Measurements from ENCODE around the gene GTPBP4. TPM values are rescaled to one million over a fixed set of nuclear protein-coding genes. Genes with fewer than 3 reads are reported as not detected.

The GTPBP4 gene
- total and polyA plus RNA-seq, 2 of the 13 experiments (the other 11 are each of a cell fraction or from before 2014, with no cell fraction given) = 24.1 to 85.5 TPM

DNA sequence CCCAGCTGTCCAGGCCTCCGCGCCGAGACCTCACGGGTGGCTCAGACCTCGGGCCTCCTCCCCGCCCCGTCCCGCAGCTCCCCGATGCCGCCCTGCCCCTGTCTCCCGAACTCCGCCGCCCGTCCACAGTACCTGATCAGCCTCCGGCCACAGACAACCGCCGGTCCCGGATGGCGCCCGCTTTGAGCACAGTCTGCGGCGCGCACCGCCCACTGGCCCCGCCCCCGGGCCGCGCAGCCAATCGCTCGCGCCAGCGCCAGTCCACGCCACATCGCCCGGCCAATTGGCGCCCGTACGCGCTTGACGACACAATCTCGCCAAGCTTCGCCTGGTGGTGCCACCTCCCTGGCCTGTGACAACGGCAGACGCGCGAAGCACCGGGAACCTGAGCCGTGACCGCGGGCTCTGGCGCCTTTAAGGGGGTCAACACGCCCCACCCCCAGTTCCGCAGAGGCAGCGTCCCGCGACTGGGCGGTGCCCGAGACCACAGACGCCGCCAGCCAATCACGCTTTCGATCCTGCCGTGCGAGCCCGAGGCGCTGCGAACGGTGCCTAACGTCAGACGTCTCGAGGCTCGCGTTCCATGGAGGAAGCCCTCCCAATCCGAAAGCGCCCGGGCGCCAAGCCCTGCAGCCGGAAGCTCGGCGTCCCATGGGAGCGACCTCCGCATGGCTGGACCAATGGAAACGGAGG lies 60.6 kb downstream of the GTPBP4 start, which contains the start of gene IDI1 (continued):
- TF ChIP-seq ZNF446 (CRISPR knock-in tag; IDR thresholded peaks at IDR 0.05) (peak; percentile 95; the same call in 1 of the 2 replicates), U2AF2 (IDR thresholded peaks at IDR 0.05; ENCODE audit: low read depth, low read length) (no peak), ESRRA (CRISPR knock-in tag; IDR thresholded peaks at IDR 0.05; ENCODE audit: low read depth) (peak; percentile 80; the same call in 1 of the 2 replicates), CAMTA2 (CRISPR knock-in tag; IDR thresholded peaks at IDR 0.05; ENCODE audit: borderline replicate concordance) (peak; percentile 87; the same call in 1 of the 2 replicates), ZNF891 (CRISPR knock-in tag; IDR thresholded peaks at IDR 0.05) (peak; percentile 52; the same call in 1 of the 2 replicates), CENPT (CRISPR knock-in tag; IDR thresholded peaks at IDR 0.05; ENCODE audit: low read depth) (no peak), ZMAT3 (CRISPR knock-in tag; conservative IDR thresholded peaks at IDR 0.05) (peak; percentile 65), KMT2A (CRISPR knock-in tag; IDR thresholded peaks at IDR 0.05) (peak; percentile 80), ZNF101 (CRISPR knock-in tag; IDR thresholded peaks at IDR 0.05; ENCODE audit: borderline replicate concordance, low read depth) (no peak), RFXANK (CRISPR knock-in tag; IDR thresholded peaks at IDR 0.05) (peak; percentile 92), EZH2 (conservative IDR thresholded peaks at IDR 0.05; ENCODE audit: low read depth, low read length) (no peak), SMYD3 (CRISPR knock-in tag; IDR thresholded peaks at IDR 0.05) (peak; percentile 92), ZNF343 (CRISPR knock-in tag; IDR thresholded peaks at IDR 0.05) (peak; percentile 64), REXO4 (CRISPR knock-in tag; IDR thresholded peaks at IDR 0.05; ENCODE audit: borderline replicate concordance) (no peak), ZNF296 (CRISPR knock-in tag; conservative IDR thresholded peaks at IDR 0.05) (no peak), CCAR2 (optimal IDR thresholded peaks at IDR 0.05; ENCODE audit: low read depth, low read length) (no peak), ZNF232 (CRISPR knock-in tag; IDR thresholded peaks at IDR 0.05; ENCODE audit: borderline replicate concordance) (peak; percentile 42; the same call in 1 of the 2 replicates), ZNF543 (CRISPR knock-in tag; IDR thresholded peaks at IDR 0.05) (peak; percentile 92), PITX1 (CRISPR knock-in tag; IDR thresholded peaks at IDR 0.05) (no peak), ZNF34 (CRISPR knock-in tag; IDR thresholded peaks at IDR 0.05; ENCODE audit: borderline replicate concordance) (no peak), ZSCAN9 (CRISPR knock-in tag; IDR thresholded peaks at IDR 0.05; ENCODE audit: borderline replicate concordance) (no peak)
- TF ChIP-seq, protein P1, sequence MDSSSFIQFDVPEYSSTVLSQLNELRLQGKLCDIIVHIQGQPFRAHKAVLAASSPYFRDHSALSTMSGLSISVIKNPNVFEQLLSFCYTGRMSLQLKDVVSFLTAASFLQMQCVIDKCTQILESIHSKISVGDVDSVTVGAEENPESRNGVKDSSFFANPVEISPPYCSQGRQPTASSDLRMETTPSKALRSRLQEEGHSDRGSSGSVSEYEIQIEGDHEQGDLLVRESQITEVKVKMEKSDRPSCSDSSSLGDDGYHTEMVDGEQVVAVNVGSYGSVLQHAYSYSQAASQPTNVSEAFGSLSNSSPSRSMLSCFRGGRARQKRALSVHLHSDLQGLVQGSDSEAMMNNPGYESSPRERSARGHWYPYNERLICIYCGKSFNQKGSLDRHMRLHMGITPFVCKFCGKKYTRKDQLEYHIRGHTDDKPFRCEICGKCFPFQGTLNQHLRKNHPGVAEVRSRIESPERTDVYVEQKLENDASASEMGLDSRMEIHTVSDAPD (CRISPR knock-in tag; IDR thresholded peaks at IDR 0.05) = peak; percentile 72
- TF ChIP-seq, protein P2, sequence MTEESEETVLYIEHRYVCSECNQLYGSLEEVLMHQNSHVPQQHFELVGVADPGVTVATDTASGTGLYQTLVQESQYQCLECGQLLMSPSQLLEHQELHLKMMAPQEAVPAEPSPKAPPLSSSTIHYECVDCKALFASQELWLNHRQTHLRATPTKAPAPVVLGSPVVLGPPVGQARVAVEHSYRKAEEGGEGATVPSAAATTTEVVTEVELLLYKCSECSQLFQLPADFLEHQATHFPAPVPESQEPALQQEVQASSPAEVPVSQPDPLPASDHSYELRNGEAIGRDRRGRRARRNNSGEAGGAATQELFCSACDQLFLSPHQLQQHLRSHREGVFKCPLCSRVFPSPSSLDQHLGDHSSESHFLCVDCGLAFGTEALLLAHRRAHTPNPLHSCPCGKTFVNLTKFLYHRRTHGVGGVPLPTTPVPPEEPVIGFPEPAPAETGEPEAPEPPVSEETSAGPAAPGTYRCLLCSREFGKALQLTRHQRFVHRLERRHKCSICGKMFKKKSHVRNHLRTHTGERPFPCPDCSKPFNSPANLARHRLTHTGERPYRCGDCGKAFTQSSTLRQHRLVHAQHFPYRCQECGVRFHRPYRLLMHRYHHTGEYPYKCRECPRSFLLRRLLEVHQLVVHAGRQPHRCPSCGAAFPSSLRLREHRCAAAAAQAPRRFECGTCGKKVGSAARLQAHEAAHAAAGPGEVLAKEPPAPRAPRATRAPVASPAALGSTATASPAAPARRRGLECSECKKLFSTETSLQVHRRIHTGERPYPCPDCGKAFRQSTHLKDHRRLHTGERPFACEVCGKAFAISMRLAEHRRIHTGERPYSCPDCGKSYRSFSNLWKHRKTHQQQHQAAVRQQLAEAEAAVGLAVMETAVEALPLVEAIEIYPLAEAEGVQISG (CRISPR knock-in tag; IDR thresholded peaks at IDR 0.05) = peak; percentile 53
- TF ChIP-seq, protein P3, sequence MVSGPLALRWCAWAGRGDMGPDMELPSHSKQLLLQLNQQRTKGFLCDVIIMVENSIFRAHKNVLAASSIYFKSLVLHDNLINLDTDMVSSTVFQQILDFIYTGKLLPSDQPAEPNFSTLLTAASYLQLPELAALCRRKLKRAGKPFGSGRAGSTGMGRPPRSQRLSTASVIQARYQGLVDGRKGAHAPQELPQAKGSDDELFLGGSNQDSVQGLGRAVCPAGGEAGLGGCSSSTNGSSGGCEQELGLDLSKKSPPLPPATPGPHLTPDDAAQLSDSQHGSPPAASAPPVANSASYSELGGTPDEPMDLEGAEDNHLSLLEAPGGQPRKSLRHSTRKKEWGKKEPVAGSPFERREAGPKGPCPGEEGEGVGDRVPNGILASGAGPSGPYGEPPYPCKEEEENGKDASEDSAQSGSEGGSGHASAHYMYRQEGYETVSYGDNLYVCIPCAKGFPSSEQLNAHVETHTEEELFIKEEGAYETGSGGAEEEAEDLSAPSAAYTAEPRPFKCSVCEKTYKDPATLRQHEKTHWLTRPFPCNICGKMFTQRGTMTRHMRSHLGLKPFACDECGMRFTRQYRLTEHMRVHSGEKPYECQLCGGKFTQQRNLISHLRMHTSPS (CRISPR knock-in tag; IDR thresholded peaks at IDR 0.05; ENCODE audit: low read depth) = peak; percentile 40; the same call in 1 of the 2 replicates
- TF ChIP-seq, protein P4, sequence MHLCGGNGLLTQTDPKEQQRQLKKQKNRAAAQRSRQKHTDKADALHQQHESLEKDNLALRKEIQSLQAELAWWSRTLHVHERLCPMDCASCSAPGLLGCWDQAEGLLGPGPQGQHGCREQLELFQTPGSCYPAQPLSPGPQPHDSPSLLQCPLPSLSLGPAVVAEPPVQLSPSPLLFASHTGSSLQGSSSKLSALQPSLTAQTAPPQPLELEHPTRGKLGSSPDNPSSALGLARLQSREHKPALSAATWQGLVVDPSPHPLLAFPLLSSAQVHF (CRISPR knock-in tag; IDR thresholded peaks at IDR 0.05) = peak; percentile 24; the same call in 1 of the 2 replicates

Data from HepG2 (cell line).